NCI-H2227 (cell line): ENCODE measurements around the gene SLC25A43.

Source experiments
- DNase-seq: peaks from one replicate; lab custom pipeline; 2025; ENCODE audit not compliant: unreplicated experiment; lab: John Stamatoyannopoulos, UW

SLC25A43 gene

GRCh38 chrX:119495734-119496726 is 96.9 kb downstream of the SLC25A43 start:
- no peak for DNase-seq

- DNase-seq, result no peak
These were observed 98.0 kb downstream of the SLC25A43 start for GRCh38 chrX:119497185-119497584.

GRCh38 chrX:119500061-119500800 is 101.1 kb downstream of the SLC25A43 start:
- DNase-seq, result no peak

- no peak for DNase-seq
These were observed 102.5 kb downstream of the SLC25A43 start for GRCh38 chrX:119501511-119502148.

- no peak for DNase-seq
These were observed 103.8 kb downstream of the SLC25A43 start for GRCh38 chrX:119502727-119503483.

GRCh38 chrX:119503484-119503861 is 104.3 kb downstream of the SLC25A43 start:
- no peak for DNase-seq
